HL-60 (cell line): ENCODE data around the gene GRID1.

ENCODE experiments used
- DNase-seq, 2 experiments: peaks; one replicate each; pipeline ENCODE4 v3.0.0-alpha.2; 2010 to 2020; ENCODE audit warnings: low read depth in 1 of 2, low spot score in 1 of 2
- H3K27ac ChIP-seq: fragments of 250-450 bp; sonication (Bioruptor Pico); replicated peaks from 2 replicates; pipeline ENCODE4 v1.5.1; 2020; ENCODE audit warnings: mild to moderate bottlenecking, moderate library complexity
- H3K27me3 ChIP-seq: fragments of 250-450 bp; sonication (Bioruptor Pico); 2 replicates; pipeline ENCODE4 v1.5.1; 2021; ENCODE audit warnings: mild to moderate bottlenecking, moderate library complexity; ENCODE audit not compliant: insufficient read depth, poor library complexity, severe bottlenecking
- H3K4me3 ChIP-seq: replicated peaks from 2 replicates; pipeline ENCODE4 v1.5.1; 2011; ENCODE audit warnings: mild to moderate bottlenecking, control low read depth, low read length; ENCODE audit not compliant: insufficient read depth
- CTCF ChIP-seq: IDR thresholded peaks from one replicate; pipeline ENCODE4 v1.5.1; 2011; ENCODE audit warnings: low read length, control low read depth, inconsistent platforms; ENCODE audit not compliant: insufficient read depth
- GABPA ChIP-seq: IDR thresholded peaks from 2 replicates; pipeline ENCODE4 v1.6.1; 2012; ENCODE audit warnings: low read depth
- POLR2AphosphoS5 ChIP-seq: IDR thresholded peaks from 2 replicates; pipeline ENCODE4 v1.6.1; 2012; ENCODE audit warnings: low read depth
- REST ChIP-seq: IDR thresholded peaks from 2 replicates; pipeline ENCODE4 v1.6.1; 2012; ENCODE audit warnings: low read depth; ENCODE audit not compliant: insufficient replicate concordance
- SPI1 ChIP-seq: IDR thresholded peaks from 2 replicates; pipeline ENCODE4 v1.6.1; 2012; ENCODE audit warnings: low read depth, mild to moderate bottlenecking, borderline replicate concordance

The GRID1 gene

GRCh38 chr10:86042161-86042560 is 324.4 kb downstream of the GRID1 start:
- H3K27ac ChIP-seq, result no peak overlapping the region
- no peak overlapping the region for H3K4me3 ChIP-seq
- no peaks in the 10 kb centered on the region for H3K27me3 ChIP-seq
- no peak for DNase-seq
- TF ChIP-seq REST, result no peak
- no peak for TF ChIP-seq CTCF
- TF ChIP-seq GABPA, result no peak
- TF ChIP-seq SPI1, result no peak
- no peak for TF ChIP-seq POLR2AphosphoS5

- H3K4me3 ChIP-seq, result no peak overlapping the region
- no peak for DNase-seq
- no peaks in the 10 kb centered on the region for H3K27me3 ChIP-seq
- no peak overlapping the region for H3K27ac ChIP-seq
- no peak for TF ChIP-seq POLR2AphosphoS5
- no peak for TF ChIP-seq REST
- TF ChIP-seq GABPA, result no peak
- TF ChIP-seq CTCF, result no peak
- TF ChIP-seq SPI1, result no peak
Measured at GRCh38 chr10:86041116-86041515, 325.5 kb downstream of the GRID1 start.

GRCh38 chr10:86038371-86038770 is 328.2 kb downstream of the GRID1 start:
- no peak overlapping the region for H3K27ac ChIP-seq
- no peak overlapping the region for H3K4me3 ChIP-seq
- TF ChIP-seq CTCF, result no peak
- no peak for TF ChIP-seq POLR2AphosphoS5
- no peak for TF ChIP-seq REST
- no peak for TF ChIP-seq SPI1
- no peak for TF ChIP-seq GABPA
- DNase-seq, result no peak
- no peaks in the 10 kb centered on the region for H3K27me3 ChIP-seq
